ENCODE measurements around the gene ARMC2. TPM values are rescaled to one million over a fixed set of nuclear protein-coding genes. Genes with fewer than 3 reads are reported as not detected.

The ARMC2 gene
- total and polyA plus RNA-seq, 2 experiments from 2014 or later, result 0.97 to 4.4 TPM

GRCh38 chr6:109015176-109015575 is 167.0 kb downstream of the ARMC2 start:
- no peaks in the 10 kb centered on the region; the same call in 1 of the 2 replicates for H3F3A ChIP-seq (ENCODE audit: insufficient read depth)
- H3K4me1 ChIP-seq (ENCODE audit: insufficient read depth), result peaks cover 8% of the 10 kb centered on the region
- DNase-seq, result no peak
- H3K36me3 ChIP-seq (ENCODE audit: low read depth), result no peaks in the 10 kb centered on the region
- H3K27me3 ChIP-seq (replicated peaks; ENCODE audit: insufficient read depth), result no peaks in the 10 kb centered on the region
- no peak overlapping the region for H3K4me3 ChIP-seq
- no peak overlapping the region for H2AFZ ChIP-seq
- H3K79me2 ChIP-seq (ENCODE audit: insufficient read depth), result no peaks in the 10 kb centered on the region
- TF ChIP-seq EZH2 (IDR thresholded peaks at IDR 0.05; ENCODE audit: insufficient read depth, poor library complexity, severe bottlenecking) (no peak), EZH2phosphoT487 (IDR thresholded peaks at IDR 0.05; ENCODE audit: insufficient read depth, low read depth) (no peak)
- H3K27ac ChIP-seq, result no peak overlapping the region
- H3K9me3 ChIP-seq (ENCODE audit: low read depth), result no peaks in the 10 kb centered on the region
- H3K4me2 ChIP-seq (ENCODE audit: unreplicated experiment), result no peak overlapping the region
- H3K9ac ChIP-seq, result no peak overlapping the region
- in situ Hi-C loops (cut with MboI), result no loop called here
- H4K20me1 ChIP-seq (ENCODE audit: insufficient read depth), result no peaks in the 10 kb centered on the region
- no peaks in the 10 kb centered on the region for H3K9me2 ChIP-seq (ENCODE audit: insufficient read depth)

GRCh38 chr6:109019911-109020310 is 171.7 kb downstream of the ARMC2 start:
- in situ Hi-C loops (cut with MboI), result no loop called here
- Histone ChIP-seq H3F3A (ENCODE audit: insufficient read depth) (no peaks in the 10 kb centered on the region), H3K79me2 (ENCODE audit: insufficient read depth) (no peaks in the 10 kb centered on the region), H3K4me1 (ENCODE audit: insufficient read depth) (peaks cover 8% of the 10 kb centered on the region; the same call in 1 of the 2 replicates), H3K27ac (no peak overlapping the region), H3K9me2 (ENCODE audit: insufficient read depth) (no peaks in the 10 kb centered on the region), H3K4me3 (no peak overlapping the region), H3K4me2 (ENCODE audit: unreplicated experiment) (no peak overlapping the region), H4K20me1 (ENCODE audit: insufficient read depth) (no peaks in the 10 kb centered on the region), H3K9ac (no peak overlapping the region), H2AFZ (no peak overlapping the region), H3K9me3 (ENCODE audit: low read depth) (no peaks in the 10 kb centered on the region), H3K36me3 (ENCODE audit: low read depth) (no peaks in the 10 kb centered on the region), H3K27me3 (replicated peaks; ENCODE audit: insufficient read depth) (no peaks in the 10 kb centered on the region)
- no peak for TF ChIP-seq EZH2 (IDR thresholded peaks at IDR 0.05; ENCODE audit: insufficient read depth, poor library complexity, severe bottlenecking)
- TF ChIP-seq EZH2phosphoT487 (IDR thresholded peaks at IDR 0.05; ENCODE audit: insufficient read depth, low read depth), result no peak
- 94 to 100% methylated on average over 1 of the region's 1 CpG for WGBS, 2 experiments (ENCODE audit: low coverage in 1 of 2, low lambda C conversion rate in 2 of 2, missing lambda C conversion rate in 2 of 2)
- DNase-seq, result no peak

GRCh38 chr6:109021870-109022269 is 173.6 kb downstream of the ARMC2 start:
- H3K27me3 ChIP-seq (replicated peaks; ENCODE audit: insufficient read depth), result no peaks in the 10 kb centered on the region
- no peak overlapping the region for H3K4me3 ChIP-seq
- no peak for TF ChIP-seq EZH2phosphoT487 (IDR thresholded peaks at IDR 0.05; ENCODE audit: insufficient read depth, low read depth)
- TF ChIP-seq EZH2 (IDR thresholded peaks at IDR 0.05; ENCODE audit: insufficient read depth, poor library complexity, severe bottlenecking), result no peak
- no peaks in the 10 kb centered on the region for H3K9me3 ChIP-seq (ENCODE audit: low read depth)
- H2AFZ ChIP-seq, result no peak overlapping the region
- no peak overlapping the region for H3K9ac ChIP-seq
- H3K4me1 ChIP-seq (ENCODE audit: insufficient read depth), result peaks cover 8% of the 10 kb centered on the region; the same call in 1 of the 2 replicates
- no peaks in the 10 kb centered on the region for H3F3A ChIP-seq (ENCODE audit: insufficient read depth)
- H3K4me2 ChIP-seq (ENCODE audit: unreplicated experiment), result no peak overlapping the region
- no peaks in the 10 kb centered on the region for H3K79me2 ChIP-seq (ENCODE audit: insufficient read depth)
- WGBS, 2 experiments (ENCODE audit: low coverage in 1 of 2, low lambda C conversion rate in 2 of 2, missing lambda C conversion rate in 2 of 2), result 91 to 100% methylated on average over 1 of the region's 1 CpG
- no peaks in the 10 kb centered on the region for H3K9me2 ChIP-seq (ENCODE audit: insufficient read depth)
- H4K20me1 ChIP-seq (ENCODE audit: insufficient read depth), result no peaks in the 10 kb centered on the region
- H3K36me3 ChIP-seq (ENCODE audit: low read depth), result no peaks in the 10 kb centered on the region
- in situ Hi-C loops (cut with MboI), result no loop called here
- no peak for DNase-seq
- no peak overlapping the region for H3K27ac ChIP-seq

GRCh38 chr6:109023356-109023925 is 175.2 kb downstream of the ARMC2 start:
- Histone ChIP-seq H3K79me2 (ENCODE audit: insufficient read depth) (no peaks in the 10 kb centered on the region), H3K9me3 (ENCODE audit: low read depth) (no peaks in the 10 kb centered on the region), H4K20me1 (ENCODE audit: insufficient read depth) (no peaks in the 10 kb centered on the region), H3K4me1 (ENCODE audit: insufficient read depth) (peaks cover 8% of the 10 kb centered on the region; the same call in 1 of the 2 replicates), H3K9me2 (ENCODE audit: insufficient read depth) (no peaks in the 10 kb centered on the region), H3K27me3 (replicated peaks; ENCODE audit: insufficient read depth) (no peaks in the 10 kb centered on the region), H3K9ac (no peak overlapping the region), H3K27ac (no peak overlapping the region), H3K4me2 (ENCODE audit: unreplicated experiment) (no peak overlapping the region), H3F3A (ENCODE audit: insufficient read depth) (no peaks in the 10 kb centered on the region), H3K4me3 (no peak overlapping the region), H3K36me3 (ENCODE audit: low read depth) (no peaks in the 10 kb centered on the region), H2AFZ (no peak overlapping the region)
- TF ChIP-seq EZH2 (IDR thresholded peaks at IDR 0.05; ENCODE audit: insufficient read depth, poor library complexity, severe bottlenecking) (no peak), EZH2phosphoT487 (IDR thresholded peaks at IDR 0.05; ENCODE audit: insufficient read depth, low read depth) (no peak)
- in situ Hi-C loops (cut with MboI), result no loop called here
- DNase-seq, result no peak

Small RNA genes within 50 kb of the gene (small RNA-seq; reads per million reads assigned to genes)
- gene AL445189.2 (ENCODE audit: low read depth, low replicate concordance) (0.37 reads per million), gene Z95118.1 (ENCODE audit: low read depth, low replicate concordance) (not detected)

Other genes starting within 250 kb of the ARMC2 start
- 17.6 and 27.2 TPM in 2 replicates for gene SESN1, start 246.4 kb downstream of the ARMC2 start, total RNA-seq (2014; rRNA removed; shearing (Covaris generic))
- 14.2 and 14.7 TPM in 2 replicates for gene SESN1, start 246.4 kb downstream of the ARMC2 start, polyA plus RNA-seq (2016; fragmentation: Nextera tagmentation; extraction: Ambion mirVana)
- gene CEP57L1, start 247.1 kb downstream of the ARMC2 start, total RNA-seq (2014; rRNA removed; shearing (Covaris generic)), result 18.1 and 20.6 TPM in 2 replicates
- gene CEP57L1, start 247.1 kb downstream of the ARMC2 start, polyA plus RNA-seq (2016; fragmentation: Nextera tagmentation; extraction: Ambion mirVana), result 25.6 and 26.1 TPM in 2 replicates

All from GM23248 (cell line).